PC-3 (cell line): Measurements from ENCODE around the gene COQ8A. TPM values are rescaled to one million over a fixed set of nuclear protein-coding genes. Genes with fewer than 3 reads are reported as not detected.

Experiments used
- ATAC-seq: fragments of 200-7000 bp; cut with Tn5 transposase; 2 replicates; pipeline ENCODE4 v1.9.1; 2020; ENCODE audit warnings: mild to moderate bottlenecking, moderate library complexity
- BruUV-seq: library from RNA; stranded (reverse); fragments of 400-500 nt; replicated peaks from 2 replicates; lab custom pipeline; 2021; lab: Mats Ljungman, UMichigan
- CTCF ChIA-PET: fragments of 300-600 bp; sonication (Branson Sonifier 250); formaldehyde crosslinking; loops from one replicate; lab custom pipeline; 2022; ENCODE audit warnings: antibody characterized with exemption; lab: Charles Lee
- POLR2A ChIA-PET: fragments of 300-600 bp; sonication (Branson Sonifier 250); formaldehyde crosslinking; loops from one replicate; lab custom pipeline; 2022; ENCODE audit warnings: antibody characterized with exemption; ENCODE audit not compliant: unreplicated experiment; lab: Charles Lee
- DNase-seq: peaks from one replicate; pipeline ENCODE4 v3.0.0-alpha.2; 2015
- H2AFZ ChIP-seq: fragments of 300-600 bp; sonication (generic); 2 replicates; pipeline ENCODE4 v1.6.0; 2016; ENCODE audit warnings: antibody characterized with exemption, low read length
- H3F3A ChIP-seq: fragments of 300-600 bp; sonication (generic); one replicate; pipeline ENCODE4 v1.6.0; 2017; ENCODE audit warnings: antibody characterized with exemption, low read length, control low read depth, mild to moderate bottlenecking; ENCODE audit not compliant: unreplicated experiment
- H3K27ac ChIP-seq: fragments of 300-600 bp; sonication (generic); 2 replicates; pipeline ENCODE4 v1.5.1; 2016; ENCODE audit warnings: mild to moderate bottlenecking, low read length
- H3K27me3 ChIP-seq: fragments of 300-600 bp; sonication (generic); 2 replicates; pipeline ENCODE4 v1.6.1; 2016; ENCODE audit warnings: low read length, mixed read lengths
- H3K36me3 ChIP-seq: fragments of 300-600 bp; sonication (generic); 2 replicates; pipeline ENCODE4 v1.6.1; 2016; ENCODE audit warnings: low read depth, mixed run types, low read length, mixed read lengths
- H3K4me1 ChIP-seq: fragments of 300-600 bp; sonication (generic); 2 replicates; pipeline ENCODE4 v1.5.1; 2016; ENCODE audit warnings: low read length; ENCODE audit not compliant: insufficient read depth
- H3K4me2 ChIP-seq: fragments of 300-600 bp; sonication (generic); 2 replicates; pipeline ENCODE4 v1.6.0; 2016; ENCODE audit warnings: low read length
- H3K4me3 ChIP-seq: fragments of 300-600 bp; sonication (generic); 2 replicates; pipeline ENCODE4 v1.5.1; 2016; ENCODE audit warnings: mild to moderate bottlenecking, low read length, mixed read lengths
- H3K79me2 ChIP-seq: fragments of 300-600 bp; sonication (generic); 2 replicates; pipeline ENCODE4 v1.6.1; 2017; ENCODE audit warnings: low read length, mixed read lengths
- H3K9ac ChIP-seq: fragments of 300-600 bp; sonication (generic); 2 replicates; pipeline ENCODE4 v1.6.0; 2016; ENCODE audit warnings: mild to moderate bottlenecking, low read length
- H3K9me2 ChIP-seq: fragments of 300-600 bp; sonication (generic); replicated peaks from 2 replicates; pipeline ENCODE4 v1.6.1; 2016; ENCODE audit warnings: mixed run types, low read length, mixed read lengths
- H3K9me3 ChIP-seq: fragments of 300-600 bp; sonication (generic); 2 replicates; pipeline ENCODE4 v1.6.1; 2016; ENCODE audit warnings: low read length, mixed read lengths
- H4K20me1 ChIP-seq: fragments of 300-600 bp; sonication (generic); 2 replicates; pipeline ENCODE4 v1.6.1; 2016; ENCODE audit warnings: low read length, mixed read lengths
- EZH2 ChIP-seq: fragments of 300-600 bp; sonication (generic); IDR thresholded peaks from one replicate; pipeline ENCODE4 v1.6.1; 2017; ENCODE audit warnings: antibody characterized with exemption, mild to moderate bottlenecking, low read length; ENCODE audit not compliant: unreplicated experiment
- EZH2phosphoT487 ChIP-seq: fragments of 300-600 bp; sonication (generic); IDR thresholded peaks from 2 replicates; pipeline ENCODE4 v1.6.1; 2018; ENCODE audit warnings: mild to moderate bottlenecking, antibody characterized with exemption, low read length, borderline replicate concordance
- intact Hi-C: fragments of 100-400 bp; cut with micrococcal nuclease; formaldehyde crosslinking; loops from 2 replicates; pipeline ENCODE4 v1.9.0; 2023
- total RNA-seq: library from RNA; depleted of rRNA; stranded (reverse); fragments of >200 nt; gene quantifications from 2 replicates; pipeline ENCODE4 v1.2.3, GENCODE V29; 2014
- TF ChIP-seq, protein P1 (sequence below): fragments of 300-600 bp; sonication (generic); conservative IDR thresholded peaks from 2 replicates; pipeline ENCODE4 v1.5.1; 2017; ENCODE audit warnings: antibody characterized with exemption, low read depth, mild to moderate bottlenecking, low read length

Gene COQ8A
- total RNA-seq, 1 experiment from 2014 or later, result 67.0 TPM

DNA sequence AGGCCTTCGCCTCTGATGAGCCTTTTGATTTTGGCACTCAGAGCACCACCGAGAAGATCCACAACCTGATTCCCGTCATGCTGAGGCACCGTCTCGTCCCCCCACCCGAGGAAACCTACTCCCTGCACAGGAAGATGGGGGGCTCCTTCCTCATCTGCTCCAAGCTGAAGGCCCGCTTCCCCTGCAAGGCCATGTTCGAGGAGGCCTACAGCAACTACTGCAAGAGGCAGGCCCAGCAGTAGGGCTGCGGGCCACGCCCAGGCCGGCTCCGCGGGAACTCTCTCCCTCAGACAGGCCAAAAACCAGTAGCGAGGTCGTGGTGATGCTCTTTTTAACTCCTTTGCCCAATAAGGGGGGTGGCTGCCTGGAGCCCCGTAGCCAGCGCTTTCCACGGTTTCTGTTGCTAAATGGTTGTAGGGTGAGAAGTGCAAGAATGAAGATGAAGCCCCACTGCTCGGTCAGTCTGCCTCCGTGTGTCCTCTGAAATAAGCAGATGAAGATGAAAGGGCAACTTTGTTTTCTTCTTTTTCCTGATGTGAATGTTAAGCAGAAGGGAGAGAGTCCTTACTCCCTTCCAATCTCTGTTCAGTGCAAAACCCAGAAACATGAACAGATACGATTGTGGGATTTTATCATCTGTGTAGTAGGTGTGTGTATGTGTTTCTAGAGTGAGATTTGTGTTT, 46.5 kb downstream of the COQ8A start:
- no peaks in the 10 kb centered on the region for H3K27me3 ChIP-seq
- no peak overlapping the region for H3K4me2 ChIP-seq
- H3K36me3 ChIP-seq, result peaks cover 18% of the 10 kb centered on the region
- ChIA-PET POLR2A (no interaction called here), CTCF (no interaction called here)
- no peak overlapping the region for H3K4me3 ChIP-seq
- H3K9ac ChIP-seq, result no peak overlapping the region
- H3F3A ChIP-seq, result no peaks in the 10 kb centered on the region
- no peaks in the 10 kb centered on the region for H3K9me2 ChIP-seq
- TSS peak; percentile 55 for BruUV-seq
- no peaks in the 10 kb centered on the region for H3K9me3 ChIP-seq
- TF ChIP-seq, protein P1, sequence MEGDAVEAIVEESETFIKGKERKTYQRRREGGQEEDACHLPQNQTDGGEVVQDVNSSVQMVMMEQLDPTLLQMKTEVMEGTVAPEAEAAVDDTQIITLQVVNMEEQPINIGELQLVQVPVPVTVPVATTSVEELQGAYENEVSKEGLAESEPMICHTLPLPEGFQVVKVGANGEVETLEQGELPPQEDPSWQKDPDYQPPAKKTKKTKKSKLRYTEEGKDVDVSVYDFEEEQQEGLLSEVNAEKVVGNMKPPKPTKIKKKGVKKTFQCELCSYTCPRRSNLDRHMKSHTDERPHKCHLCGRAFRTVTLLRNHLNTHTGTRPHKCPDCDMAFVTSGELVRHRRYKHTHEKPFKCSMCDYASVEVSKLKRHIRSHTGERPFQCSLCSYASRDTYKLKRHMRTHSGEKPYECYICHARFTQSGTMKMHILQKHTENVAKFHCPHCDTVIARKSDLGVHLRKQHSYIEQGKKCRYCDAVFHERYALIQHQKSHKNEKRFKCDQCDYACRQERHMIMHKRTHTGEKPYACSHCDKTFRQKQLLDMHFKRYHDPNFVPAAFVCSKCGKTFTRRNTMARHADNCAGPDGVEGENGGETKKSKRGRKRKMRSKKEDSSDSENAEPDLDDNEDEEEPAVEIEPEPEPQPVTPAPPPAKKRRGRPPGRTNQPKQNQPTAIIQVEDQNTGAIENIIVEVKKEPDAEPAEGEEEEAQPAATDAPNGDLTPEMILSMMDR, result no peak
- no peak for TF ChIP-seq EZH2phosphoT487
- no peak for TF ChIP-seq EZH2
- no peaks in the 10 kb centered on the region for H3K79me2 ChIP-seq
- H4K20me1 ChIP-seq, result no peaks in the 10 kb centered on the region
- H3K4me1 ChIP-seq, result peaks cover 12% of the 10 kb centered on the region
- DNase-seq, result no peak
- intact Hi-C loops, result no loop called here
- no peak for ATAC-seq
- H2AFZ ChIP-seq, result no peak overlapping the region
- no peak overlapping the region for H3K27ac ChIP-seq

DNA sequence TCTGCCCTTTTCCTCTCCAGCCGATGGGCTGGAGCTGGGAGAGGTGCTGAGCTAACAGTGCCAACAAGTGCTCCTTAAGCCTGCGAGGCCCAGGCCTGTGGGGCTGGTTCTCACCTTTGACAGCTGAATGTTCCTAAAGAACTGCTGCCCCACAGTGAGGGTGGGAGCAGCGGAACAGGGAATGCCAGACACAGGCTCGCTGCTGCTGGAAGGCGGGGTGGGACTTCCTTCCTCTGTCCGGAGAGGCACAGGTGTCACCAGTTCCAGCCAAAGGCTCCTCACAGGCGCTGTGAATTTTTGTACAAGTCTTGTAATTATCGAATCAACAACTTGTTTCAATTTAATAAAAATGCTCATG, 47.1 kb downstream of the COQ8A start:
- Histone ChIP-seq H3K9ac (no peak overlapping the region), H3K4me1 (peaks cover 12% of the 10 kb centered on the region), H3F3A (no peaks in the 10 kb centered on the region), H3K36me3 (peaks cover 18% of the 10 kb centered on the region), H4K20me1 (no peaks in the 10 kb centered on the region), H3K79me2 (no peaks in the 10 kb centered on the region), H3K27ac (no peak overlapping the region), H3K27me3 (no peaks in the 10 kb centered on the region), H2AFZ (no peak overlapping the region), H3K9me3 (no peaks in the 10 kb centered on the region), H3K4me2 (no peak overlapping the region), H3K4me3 (no peak overlapping the region), H3K9me2 (no peaks in the 10 kb centered on the region)
- DNase-seq, result no peak
- ChIA-PET POLR2A (no interaction called here), CTCF (no interaction called here)
- ATAC-seq, result no peak
- TF ChIP-seq EZH2phosphoT487 (no peak), EZH2 (no peak)
- TF ChIP-seq, protein P1, result no peak
- intact Hi-C loops, result no loop called here
- BruUV-seq, result no TSS peak

DNA sequence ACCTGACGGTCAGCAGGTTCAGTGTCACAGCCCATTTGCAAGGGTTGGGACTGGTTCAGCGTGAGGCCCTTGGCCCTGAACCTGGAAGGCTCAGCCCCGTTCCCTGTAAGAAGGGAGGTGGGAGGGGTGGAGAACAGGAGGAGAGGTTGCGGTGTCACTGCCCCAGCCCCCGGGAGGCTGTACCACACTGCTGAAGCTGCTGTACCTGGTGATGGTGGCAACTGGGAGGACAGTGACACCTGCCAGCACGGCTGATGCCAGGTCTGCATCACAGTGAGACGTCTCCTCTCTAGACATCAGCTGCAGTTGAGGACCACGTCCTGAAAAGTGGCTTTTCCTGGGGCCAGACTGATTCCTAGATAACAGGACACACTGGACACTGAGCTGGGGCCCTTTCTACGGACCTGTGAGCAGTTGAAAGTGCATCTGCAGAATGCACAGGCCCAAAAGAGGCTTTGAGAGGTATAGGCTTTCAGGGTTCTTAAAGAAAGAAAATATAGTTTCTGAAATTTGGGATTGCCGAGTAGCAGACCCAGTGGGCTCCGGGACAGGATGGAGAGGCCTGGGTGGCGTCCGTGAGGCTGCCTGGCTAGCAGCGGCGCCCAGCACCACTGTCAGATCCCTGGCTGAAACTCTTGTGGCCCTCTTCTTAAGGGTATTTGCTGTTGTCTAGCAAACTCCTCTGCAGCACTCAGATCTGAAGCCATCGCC, 47.7 kb downstream of the COQ8A start:
- no peak for ATAC-seq
- no peaks in the 10 kb centered on the region for H3F3A ChIP-seq
- no peak for DNase-seq
- peaks cover 12% of the 10 kb centered on the region for H3K4me1 ChIP-seq
- TF ChIP-seq, protein P1, result no peak
- TF ChIP-seq EZH2 (no peak), EZH2phosphoT487 (no peak)
- no peaks in the 10 kb centered on the region for H3K9me3 ChIP-seq
- no peak overlapping the region for H3K9ac ChIP-seq
- no TSS peak for BruUV-seq
- POLR2A ChIA-PET, result no interaction called here
- CTCF ChIA-PET, result no interaction called here
- H3K4me2 ChIP-seq, result peak overlapping the region; percentile 40; the same call in 1 of the 2 replicates
- H3K9me2 ChIP-seq, result no peaks in the 10 kb centered on the region
- no peaks in the 10 kb centered on the region for H3K27me3 ChIP-seq
- intact Hi-C loops, result no loop called here
- no peak overlapping the region for H3K27ac ChIP-seq
- no peaks in the 10 kb centered on the region for H4K20me1 ChIP-seq
- H3K4me3 ChIP-seq, result no peak overlapping the region
- H3K36me3 ChIP-seq, result peaks cover 16% of the 10 kb centered on the region
- no peaks in the 10 kb centered on the region for H3K79me2 ChIP-seq
- no peak overlapping the region for H2AFZ ChIP-seq
